ENCODE results near the gene TENM3.

GRCh38 chr4:182251116-182251515 is 7.9 kb downstream of the TENM3 start:
- TF ChIP-seq CTCF (conservative IDR thresholded peaks at IDR 0.05) (no peak), ZFX (IDR thresholded peaks at IDR 0.05) (no peak)

Data from C4-2B (cell line).